Neural progenitor cell (in vitro differentiated cells): ENCODE measurements around the gene TEX51.

Experiments used
- CTCF ChIP-seq: fragments of 200-600 bp; sonication (generic); IDR thresholded peaks from 2 replicates; pipeline ENCODE4 v1.5.1; 2017; ENCODE audit warnings: antibody characterized with exemption, mild to moderate bottlenecking
- EZH2 ChIP-seq: fragments of 200-600 bp; sonication (generic); IDR thresholded peaks from 2 replicates; pipeline ENCODE4 v1.6.1; 2017; ENCODE audit warnings: antibody characterized with exemption, mild to moderate bottlenecking, moderate library complexity
- EZH2phosphoT487 ChIP-seq: fragments of 200-600 bp; sonication (generic); IDR thresholded peaks from 2 replicates; pipeline ENCODE4 v1.6.1; 2017; ENCODE audit warnings: antibody characterized with exemption

- TF ChIP-seq EZH2 (no peak), CTCF (no peak), EZH2phosphoT487 (no peak)
These were observed 32.4 kb downstream of the TEX51 start for GRCh38 chr2:126930970-126931590.
